Measurements from ENCODE around the gene CDH18. TPM values are rescaled to one million over a fixed set of nuclear protein-coding genes. Genes with fewer than 3 reads are reported as not detected.
A peak's percentile ranks its signal among the peaks of the same experiment; 100 is the strongest.

The CDH18 gene
- total and polyA plus RNA-seq, 2 of the 13 experiments (the other 11 are each of a cell fraction or from before 2014, with no cell fraction given): not detected

- Histone ChIP-seq H3K27ac (ENCODE audit: extremely low read length, insufficient read depth, low read length) (no peak overlapping the region), H3K4me1 (ENCODE audit: insufficient read depth, low read length) (no peaks in the 10 kb centered on the region), H3K4me3 (replicated peaks in 1 of 3; ENCODE audit: insufficient read depth in 1 of 3, low read depth in 2 of 3, low read length in 3 of 3) (no peak overlapping the region), H2AFZ (ENCODE audit: low read length) (no peak overlapping the region), H3K36me3 (replicated peaks in 1 of 2; ENCODE audit: control insufficient read depth in 1 of 2, insufficient read depth in 2 of 2, low read length in 2 of 2) (no peaks in the 10 kb centered on the region), H4K20me1 (ENCODE audit: insufficient read depth, low read length) (no peaks in the 10 kb centered on the region), H3K79me2 (ENCODE audit: insufficient read depth, low read length) (no peaks in the 10 kb centered on the region), H3K4me2 (ENCODE audit: low read depth, low read length) (no peak overlapping the region), H3K9ac (ENCODE audit: insufficient read depth, low read depth, low read length) (no peak overlapping the region), H3K27me3 (ENCODE audit: control insufficient read depth in 1 of 2, insufficient read depth in 2 of 2, low read length in 2 of 2) (no peaks in the 10 kb centered on the region), H3K9me3 (ENCODE audit: low read length) (no peaks in the 10 kb centered on the region)
- no peak for TF ChIP-seq ZEB1 (IDR thresholded peaks at IDR 0.05; ENCODE audit: insufficient replicate concordance, low read depth)
- TF ChIP-seq MAFK (conservative IDR thresholded peaks at IDR 0.05 in 1 of 2, IDR thresholded peaks at IDR 0.05 in 1 of 2; ENCODE audit: low read length in 2 of 2): peak in 1 of 2 experiments; percentile 64; a peak in 1 of 4 replicates
- TF ChIP-seq MAFF (IDR thresholded peaks at IDR 0.05; ENCODE audit: low read depth, low read length): peak; percentile 39; the same call in 1 of the 2 replicates
- no peak for TF ChIP-seq HOMEZ (CRISPR knock-in tag; IDR thresholded peaks at IDR 0.05; ENCODE audit: low read depth)
- TF ChIP-seq CTCF (CRISPR knock-in tag; IDR thresholded peaks at IDR 0.05): no peak
- no peak for TF ChIP-seq GRHL1 (CRISPR knock-in tag; conservative IDR thresholded peaks at IDR 0.05)
- FAIRE-seq (no peak), ATAC-seq (no peak), DNase-seq (ENCODE audit: low spot score) (no peak)
- 6% methylated on average over 4 of the region's 4 CpGs for WGBS (ENCODE audit: low lambda C conversion rate)
- ChIA-PET POLR2A (no interaction called here), CTCF (ENCODE audit: low intra/inter-chr PET ratio, low total read pairs) (no interaction called here)
- intact Hi-C loops (cut with micrococcal nuclease; ENCODE audit: unreplicated experiment): no loop called here
- BruUV-seq (replicated peaks): no TSS peak
- in situ Hi-C loops (cut with HindIII; ENCODE audit: extremely low pct_ligation_motif_present, low pct_unique_long_range_greater_than_20kb): no loop called here
These were observed 134.3 kb downstream of the CDH18 start for GRCh38 chr5:19853616-19854240.
